ENCODE data around the gene CACNB3.
"Not testable (repeated sequence)": the region's sequence is repeated elsewhere in the genome, so short reads cannot be mapped to it uniquely, and the experiment has no call there.

Gene CACNB3

GRCh38 chr12:48854932-48855331, 36.6 kb downstream of the CACNB3 start:
- DNase-seq (ENCODE audit: low spot score) = not testable (repeated sequence)

- DNase-seq (ENCODE audit: low spot score) = no peak
Measured at GRCh38 chr12:48856379-48856778, 38.1 kb downstream of the CACNB3 start.

- no peak for DNase-seq (ENCODE audit: low spot score)
Measured at GRCh38 chr12:48857278-48857994, 39.1 kb downstream of the CACNB3 start.

GRCh38 chr12:48858043-48858442, 39.7 kb downstream of the CACNB3 start:
- DNase-seq (ENCODE audit: low spot score) = no peak

GRCh38 chr12:48859607-48860006, 41.3 kb downstream of the CACNB3 start:
- DNase-seq (ENCODE audit: low spot score) = no peak

- DNase-seq (ENCODE audit: low spot score) = not testable (repeated sequence)
Measured at GRCh38 chr12:48860236-48860635, 41.9 kb downstream of the CACNB3 start.

GRCh38 chr12:48861111-48861510, 42.8 kb downstream of the CACNB3 start:
- no peak for DNase-seq (ENCODE audit: low spot score)

GRCh38 chr12:48862760-48863159, 44.5 kb downstream of the CACNB3 start:
- DNase-seq (ENCODE audit: low spot score) = no peak

- DNase-seq (ENCODE audit: low spot score) = peak; percentile 67
Measured at GRCh38 chr12:48863291-48863690, 45.0 kb downstream of the CACNB3 start.

- peak; percentile 94 for DNase-seq (ENCODE audit: low spot score)
Measured at GRCh38 chr12:48865281-48866051, 47.2 kb downstream of the CACNB3 start, which contains the start of gene RND1. TSS of gene RND1 (minus strand) at chr12:48865870. CDS start at chr12:48865767, 103 bp downstream.

GRCh38 chr12:48866052-48866711, 47.9 kb downstream of the CACNB3 start:
- DNase-seq (ENCODE audit: low spot score) = no peak

- DNase-seq (ENCODE audit: low spot score) = no peak
Measured at GRCh38 chr12:48868451-48868850, 50.2 kb downstream of the CACNB3 start.

GRCh38 chr12:48869191-48869590, 50.9 kb downstream of the CACNB3 start:
- DNase-seq (ENCODE audit: low spot score) = no peak

- no peak for DNase-seq (ENCODE audit: low spot score)
Measured at GRCh38 chr12:48873096-48873495, 54.8 kb downstream of the CACNB3 start.

- not testable (repeated sequence) for DNase-seq (ENCODE audit: low spot score)
Measured at GRCh38 chr12:48873534-48873933, 55.2 kb downstream of the CACNB3 start.

- no peak for DNase-seq (ENCODE audit: low spot score)
Measured at GRCh38 chr12:48875944-48876515, 57.7 kb downstream of the CACNB3 start.

All from putamen (tissue), 1 donor.